PC-9 (cell line): ENCODE measurements around the gene NELFA. TPM values are rescaled to one million over a fixed set of nuclear protein-coding genes. Genes with fewer than 3 reads are reported as not detected.

Source experiments
- BruUV-seq: library from RNA; stranded (reverse); fragments of 400-500 nt; replicated peaks from 2 replicates; lab custom pipeline; 2021; lab: Mats Ljungman, UMichigan
- CTCF ChIA-PET: fragments of 300-600 bp; sonication (Branson Sonifier 250); formaldehyde crosslinking; loops from one replicate; lab custom pipeline; 2022; ENCODE audit warnings: antibody characterized with exemption; lab: Charles Lee
- POLR2A ChIA-PET: fragments of 300-600 bp; sonication (Branson Sonifier 250); formaldehyde crosslinking; loops from one replicate; lab custom pipeline; 2022; ENCODE audit warnings: antibody characterized with exemption; ENCODE audit not compliant: unreplicated experiment; lab: Charles Lee
- DNase-seq, 2 experiments: peaks; one replicate each; pipeline versions ENCODE4 v3.0.0 to v3.0.0-alpha.2; 2015 to 2022; ENCODE audit warnings: mixed read lengths in 1 of 2
- H2AFZ ChIP-seq: fragments of 200-600 bp; sonication (generic); 2 replicates; pipeline ENCODE4 v1.8.1; 2017; ENCODE audit warnings: antibody characterized with exemption
- H3F3A ChIP-seq: fragments of 200-600 bp; sonication (generic); 2 replicates; pipeline ENCODE4 v1.8.1; 2017; ENCODE audit warnings: antibody characterized with exemption, mild to moderate bottlenecking, low read depth; ENCODE audit not compliant: insufficient read depth
- H3K27ac ChIP-seq: fragments of 200-600 bp; sonication (generic); 2 replicates; pipeline ENCODE4 v1.6.1; 2016; ENCODE audit warnings: mixed run types
- H3K27me3 ChIP-seq: fragments of 200-600 bp; sonication (generic); 2 replicates; pipeline ENCODE4 v1.6.1; 2016; ENCODE audit warnings: low read depth, mixed run types; ENCODE audit not compliant: insufficient read depth
- H3K36me3 ChIP-seq: fragments of 200-600 bp; sonication (generic); 2 replicates; pipeline ENCODE4 v1.6.1; 2016; ENCODE audit warnings: low read depth, mixed run types
- H3K4me1 ChIP-seq: fragments of 200-600 bp; sonication (generic); replicated peaks from 2 replicates; pipeline ENCODE4 v1.6.1; 2016; ENCODE audit warnings: mixed run types; ENCODE audit not compliant: insufficient read depth
- H3K4me2 ChIP-seq: fragments of 200-600 bp; sonication (generic); 2 replicates; pipeline ENCODE4 v1.6.1; 2017; ENCODE audit warnings: mixed run types
- H3K4me3 ChIP-seq: fragments of 200-600 bp; sonication (generic); 2 replicates; pipeline ENCODE4 v1.6.1; 2016; ENCODE audit warnings: mixed run types
- H3K79me2 ChIP-seq: fragments of 200-600 bp; sonication (generic); 2 replicates; pipeline ENCODE4 v1.6.1; 2017; ENCODE audit warnings: low read depth, mixed run types
- H3K9me2 ChIP-seq: fragments of 200-600 bp; sonication (generic); 2 replicates; pipeline ENCODE4 v1.8.1; 2017; ENCODE audit warnings: mild to moderate bottlenecking; ENCODE audit not compliant: insufficient read depth
- H3K9me3 ChIP-seq: fragments of 200-600 bp; sonication (generic); 2 replicates; pipeline ENCODE4 v1.8.1; 2016; ENCODE audit warnings: low read depth; ENCODE audit not compliant: insufficient read depth
- H4K20me1 ChIP-seq: fragments of 200-600 bp; sonication (generic); 2 replicates; pipeline ENCODE4 v1.8.1; 2017; ENCODE audit not compliant: insufficient read depth
- CTCF ChIP-seq: fragments of 200-600 bp; sonication (generic); conservative IDR thresholded peaks from 2 replicates; pipeline ENCODE4 v1.6.1; 2017; ENCODE audit warnings: mixed run types, antibody characterized with exemption, mild to moderate bottlenecking, moderate library complexity
- EZH2 ChIP-seq: fragments of 200-600 bp; sonication (generic); IDR thresholded peaks from 2 replicates; pipeline ENCODE4 v1.8.0; 2017; ENCODE audit warnings: antibody characterized with exemption, low read depth
- intact Hi-C: fragments of 100-400 bp; cut with micrococcal nuclease; formaldehyde crosslinking; loops from one replicate; pipeline ENCODE4 v1.10.0; 2022; ENCODE audit not compliant: unreplicated experiment
- total RNA-seq: library from RNA; stranded (reverse); gene quantifications from 2 replicates; pipeline ENCODE4 v1.2.3, GENCODE V29; 2021

The NELFA gene
- total RNA-seq, 1 experiment from 2014 or later: 52.4 TPM

- POLR2A ChIA-PET: no interaction called here
- intact Hi-C loops: no loop called here
- H3K4me2 ChIP-seq: peak overlapping the region; percentile 88
Measured at GRCh38 chr4:2008671-2008920, 178 bp downstream of the NELFA start.

GRCh38 chr4:2007804-2008670, 737 bp downstream of the NELFA start:
- Histone ChIP-seq H3K27me3 (no peaks in the 10 kb centered on the region), H3F3A (peaks cover 20% of the 10 kb centered on the region; the same call in 1 of the 2 replicates), H4K20me1 (peaks cover 35% of the 10 kb centered on the region), H3K9me3 (no peaks in the 10 kb centered on the region), H2AFZ (peak overlapping the region; percentile 91), H3K4me2 (peak overlapping the region; percentile 88), H3K9me2 (no peaks in the 10 kb centered on the region), H3K79me2 (peaks cover 58% of the 10 kb centered on the region), H3K36me3 (peaks cover 8% of the 10 kb centered on the region), H3K4me3 (peak overlapping the region; percentile 100), H3K27ac (no peak overlapping the region), H3K4me1 (peaks cover 17% of the 10 kb centered on the region)
- ChIA-PET CTCF (interaction anchor here (0.6 to 2.3 kb wide), 2 partner anchors 157 to 161 kb away, joined by 6 read pairs; no protein-coding TSS in a partner anchor), POLR2A (no interaction called here)
- no TSS peak for BruUV-seq
- DNase-seq: no peak
- TF ChIP-seq EZH2 (no peak), CTCF (no peak)
- intact Hi-C loops: no loop called here

More at GRCh38 chr4:2008671-2008920, 178 bp downstream of the NELFA start:
- H3F3A ChIP-seq: peaks cover 20% of the 10 kb centered on the region; the same call in 1 of the 2 replicates
- peak overlapping the region; percentile 91 for H2AFZ ChIP-seq
- no peaks in the 10 kb centered on the region for H3K9me3 ChIP-seq
- peaks cover 17% of the 10 kb centered on the region for H3K4me1 ChIP-seq
- no peaks in the 10 kb centered on the region for H3K9me2 ChIP-seq
- H3K79me2 ChIP-seq: peaks cover 52% of the 10 kb centered on the region
- CTCF ChIA-PET: interaction anchor here (0.6 to 2.3 kb wide), 2 partner anchors 156 to 160 kb away, joined by 6 read pairs; no protein-coding TSS in a partner anchor
- peaks cover 8% of the 10 kb centered on the region; the same call in 1 of the 2 replicates for H3K36me3 ChIP-seq
- peak overlapping the region; percentile 100 for H3K4me3 ChIP-seq
- TF ChIP-seq CTCF (no peak), EZH2 (no peak)
- no peaks in the 10 kb centered on the region for H3K27me3 ChIP-seq
- peaks cover 35% of the 10 kb centered on the region for H4K20me1 ChIP-seq
- peak overlapping the region; percentile 97 for H3K27ac ChIP-seq
- DNase-seq: no peak
- no TSS peak for BruUV-seq

DNA sequence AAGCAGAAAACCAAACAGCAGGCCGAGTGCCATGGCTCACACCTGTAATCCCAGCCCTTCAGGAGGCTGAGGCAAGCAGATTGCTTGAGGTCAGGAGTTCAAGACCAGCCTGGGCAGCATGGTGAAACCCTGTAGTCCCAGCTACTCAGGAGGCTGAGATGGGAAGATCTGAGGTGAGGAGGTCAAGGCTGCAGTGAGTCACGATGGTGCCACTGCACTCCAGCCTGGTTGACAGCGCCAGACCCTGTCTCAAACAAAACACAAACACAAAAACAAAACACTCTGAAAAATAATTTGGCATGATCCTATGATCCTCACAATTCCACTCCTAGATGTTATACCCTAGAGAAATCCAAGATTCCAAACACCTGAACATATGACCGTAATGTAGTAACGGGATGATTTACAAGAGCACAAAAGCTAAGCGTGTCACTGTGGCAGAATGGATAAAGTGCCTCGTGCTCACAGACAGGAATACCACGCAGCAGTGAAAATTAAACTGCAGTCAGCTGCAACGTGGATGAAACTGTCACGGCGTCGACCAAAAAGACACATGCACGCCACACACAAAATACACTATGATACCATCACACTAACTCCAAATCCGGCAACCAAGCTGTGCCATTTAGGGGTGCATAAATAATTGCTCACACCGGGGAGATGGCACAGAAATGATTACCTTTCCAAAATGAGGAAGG, 1.7 kb downstream of the NELFA start:
- ChIA-PET POLR2A (no interaction called here), CTCF (no interaction called here)
- H4K20me1 ChIP-seq: peaks cover 38% of the 10 kb centered on the region
- H2AFZ ChIP-seq: no peak overlapping the region
- no peaks in the 10 kb centered on the region for H3K27me3 ChIP-seq
- peak overlapping the region; percentile 100; the same call in 1 of the 2 replicates for H3K4me3 ChIP-seq
- H3K9me3 ChIP-seq: no peaks in the 10 kb centered on the region
- intact Hi-C loops: no loop called here
- H3K4me1 ChIP-seq: peaks cover 17% of the 10 kb centered on the region
- DNase-seq: no peak
- peaks cover 67% of the 10 kb centered on the region for H3K79me2 ChIP-seq
- BruUV-seq: TSS peak; percentile 23
- peak overlapping the region; percentile 88 for H3K4me2 ChIP-seq
- no peak overlapping the region for H3K27ac ChIP-seq
- peaks cover 8% of the 10 kb centered on the region for H3K36me3 ChIP-seq
- TF ChIP-seq EZH2: no peak
- no peak for TF ChIP-seq CTCF
- H3K9me2 ChIP-seq: no peaks in the 10 kb centered on the region
- peaks cover 20% of the 10 kb centered on the region; the same call in 1 of the 2 replicates for H3F3A ChIP-seq
